NCI-H2196 (cell line): Measurements from ENCODE around the gene SRPK2.

ENCODE experiments used
- DNase-seq: peaks from one replicate; lab custom pipeline; 2025; ENCODE audit not compliant: unreplicated experiment; lab: John Stamatoyannopoulos, UW

The SRPK2 gene

GRCh38 chr7:105149827-105150226 is 238.9 kb downstream of the SRPK2 start:
- no peak for DNase-seq

GRCh38 chr7:105141068-105141467 is 247.7 kb downstream of the SRPK2 start:
- no peak for DNase-seq

GRCh38 chr7:105139381-105139780 is 249.3 kb downstream of the SRPK2 start:
- DNase-seq = no peak

- no peak for DNase-seq
Observed at GRCh38 chr7:105137898-105138297, 250.8 kb downstream of the SRPK2 start.

GRCh38 chr7:105136221-105136620 is 252.5 kb downstream of the SRPK2 start:
- DNase-seq = no peak

GRCh38 chr7:105133986-105134655 is 254.6 kb downstream of the SRPK2 start:
- DNase-seq = no peak

GRCh38 chr7:105133358-105133757 is 255.4 kb downstream of the SRPK2 start:
- no peak for DNase-seq

GRCh38 chr7:105132835-105133234 is 255.9 kb downstream of the SRPK2 start:
- DNase-seq = no peak

GRCh38 chr7:105132335-105132734 is 256.4 kb downstream of the SRPK2 start:
- DNase-seq = no peak

- DNase-seq = no peak
Observed at GRCh38 chr7:105131890-105132289, 256.8 kb downstream of the SRPK2 start.

- no peak for DNase-seq
Observed at GRCh38 chr7:105131033-105131656, 257.6 kb downstream of the SRPK2 start.

GRCh38 chr7:105130580-105130979 is 258.1 kb downstream of the SRPK2 start:
- DNase-seq = no peak

GRCh38 chr7:105130048-105130447 is 258.7 kb downstream of the SRPK2 start:
- no peak for DNase-seq

GRCh38 chr7:105127179-105127578 is 261.5 kb downstream of the SRPK2 start:
- DNase-seq = no peak

GRCh38 chr7:105126436-105126975 is 262.2 kb downstream of the SRPK2 start:
- no peak for DNase-seq

- no peak for DNase-seq
Observed at GRCh38 chr7:105125745-105126144, 263.0 kb downstream of the SRPK2 start.

- no peak for DNase-seq
Observed at GRCh38 chr7:105122619-105123018, 266.1 kb downstream of the SRPK2 start.

- no peak for DNase-seq
Observed at GRCh38 chr7:105118612-105119600, 269.8 kb downstream of the SRPK2 start.

GRCh38 chr7:105112440-105113418 is 276.0 kb downstream of the SRPK2 start:
- DNase-seq = no peak

GRCh38 chr7:105107458-105107857 is 281.3 kb downstream of the SRPK2 start:
- no peak for DNase-seq
